Measurements from ENCODE around the gene MYMX. TPM values are rescaled to one million over a fixed set of nuclear protein-coding genes. Genes with fewer than 3 reads are reported as not detected.
A peak's percentile ranks its signal among the peaks of the same experiment; 100 is the strongest.

The MYMX gene
- total and polyA plus RNA-seq, 2 of the 13 experiments (the other 11 are each of a cell fraction or from before 2014, with no cell fraction given): not detected

DNA sequence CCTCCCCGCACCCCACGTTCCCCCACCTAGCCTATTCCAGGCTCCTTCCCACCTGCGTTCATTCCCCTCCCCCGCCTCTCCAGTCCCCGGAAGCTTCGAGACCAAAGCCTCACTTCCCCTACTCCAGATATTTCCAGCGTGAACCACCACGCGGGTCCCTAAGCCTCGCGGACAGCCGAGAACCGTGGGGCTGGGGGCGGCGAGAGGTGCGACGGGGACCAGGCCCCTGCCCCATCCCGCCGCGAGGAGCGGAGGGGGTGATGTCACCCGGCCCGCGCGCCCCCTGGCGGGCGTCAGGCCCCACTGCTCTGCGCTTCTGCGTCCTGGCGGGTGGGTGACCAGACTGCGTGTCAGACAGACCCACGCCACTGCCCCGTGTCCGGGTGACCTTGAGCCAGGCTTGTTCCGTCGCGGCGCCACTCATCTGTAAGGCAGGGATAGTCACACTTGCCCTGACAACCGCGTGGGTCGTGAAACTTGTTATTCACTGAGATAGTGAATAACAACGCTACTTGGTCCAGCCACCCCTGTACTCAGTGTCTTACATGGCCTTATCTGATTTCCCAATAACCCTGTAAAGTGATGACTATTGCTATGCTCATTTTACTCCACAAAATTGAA lies 21.2 kb downstream of the MYMX start (continued):
- peak; percentile 70 for TF ChIP-seq ZNF441 (CRISPR knock-in tag; IDR thresholded peaks at IDR 0.05; ENCODE audit: borderline replicate concordance)
- TF ChIP-seq ZBTB1 (CRISPR knock-in tag; IDR thresholded peaks at IDR 0.05; ENCODE audit: borderline replicate concordance): no peak
- TF ChIP-seq CBX2 (IDR thresholded peaks at IDR 0.05; ENCODE audit: low read depth, low read length): no peak
- no peak for TF ChIP-seq CBX2 (CRISPR knock-in tag; IDR thresholded peaks at IDR 0.05; ENCODE audit: low read depth)
- no peak for TF ChIP-seq PRDM4 (CRISPR knock-in tag; IDR thresholded peaks at IDR 0.05; ENCODE audit: borderline replicate concordance)
- peak; percentile 42; the same call in 1 of the 2 replicates for TF ChIP-seq ARNTL (CRISPR knock-in tag; IDR thresholded peaks at IDR 0.05)
- no peak; the same call in 1 of the 2 replicates for TF ChIP-seq JUNB (CRISPR knock-in tag; IDR thresholded peaks at IDR 0.05; ENCODE audit: borderline replicate concordance)
- TF ChIP-seq, protein P1, sequence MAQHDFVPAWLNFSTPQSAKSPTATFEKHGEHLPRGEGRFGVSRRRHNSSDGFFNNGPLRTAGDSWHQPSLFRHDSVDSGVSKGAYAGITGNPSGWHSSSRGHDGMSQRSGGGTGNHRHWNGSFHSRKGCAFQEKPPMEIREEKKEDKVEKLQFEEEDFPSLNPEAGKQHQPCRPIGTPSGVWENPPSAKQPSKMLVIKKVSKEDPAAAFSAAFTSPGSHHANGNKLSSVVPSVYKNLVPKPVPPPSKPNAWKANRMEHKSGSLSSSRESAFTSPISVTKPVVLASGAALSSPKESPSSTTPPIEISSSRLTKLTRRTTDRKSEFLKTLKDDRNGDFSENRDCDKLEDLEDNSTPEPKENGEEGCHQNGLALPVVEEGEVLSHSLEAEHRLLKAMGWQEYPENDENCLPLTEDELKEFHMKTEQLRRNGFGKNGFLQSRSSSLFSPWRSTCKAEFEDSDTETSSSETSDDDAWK (CRISPR knock-in tag; IDR thresholded peaks at IDR 0.05): no peak
- no peak for TF ChIP-seq ZNF7 (CRISPR knock-in tag; IDR thresholded peaks at IDR 0.05)
- TF ChIP-seq, protein P2, sequence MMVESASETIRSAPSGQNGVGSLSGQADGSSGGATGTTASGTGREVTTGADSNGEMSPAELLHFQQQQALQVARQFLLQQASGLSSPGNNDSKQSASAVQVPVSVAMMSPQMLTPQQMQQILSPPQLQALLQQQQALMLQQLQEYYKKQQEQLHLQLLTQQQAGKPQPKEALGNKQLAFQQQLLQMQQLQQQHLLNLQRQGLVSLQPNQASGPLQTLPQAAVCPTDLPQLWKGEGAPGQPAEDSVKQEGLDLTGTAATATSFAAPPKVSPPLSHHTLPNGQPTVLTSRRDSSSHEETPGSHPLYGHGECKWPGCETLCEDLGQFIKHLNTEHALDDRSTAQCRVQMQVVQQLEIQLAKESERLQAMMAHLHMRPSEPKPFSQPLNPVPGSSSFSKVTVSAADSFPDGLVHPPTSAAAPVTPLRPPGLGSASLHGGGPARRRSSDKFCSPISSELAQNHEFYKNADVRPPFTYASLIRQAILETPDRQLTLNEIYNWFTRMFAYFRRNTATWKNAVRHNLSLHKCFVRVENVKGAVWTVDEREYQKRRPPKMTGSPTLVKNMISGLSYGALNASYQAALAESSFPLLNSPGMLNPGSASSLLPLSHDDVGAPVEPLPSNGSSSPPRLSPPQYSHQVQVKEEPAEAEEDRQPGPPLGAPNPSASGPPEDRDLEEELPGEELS (CRISPR knock-in tag; IDR thresholded peaks at IDR 0.05): no peak
- no peak for TF ChIP-seq ZSCAN20 (CRISPR knock-in tag; IDR thresholded peaks at IDR 0.05; ENCODE audit: borderline replicate concordance)
- TF ChIP-seq SMAD3 (CRISPR knock-in tag; IDR thresholded peaks at IDR 0.05): no peak
- TF ChIP-seq JUN (CRISPR knock-in tag; IDR thresholded peaks at IDR 0.05): peak; percentile 98
- no peak for TF ChIP-seq MATR3 (CRISPR knock-in tag; IDR thresholded peaks at IDR 0.05)
- TF ChIP-seq, protein P3, sequence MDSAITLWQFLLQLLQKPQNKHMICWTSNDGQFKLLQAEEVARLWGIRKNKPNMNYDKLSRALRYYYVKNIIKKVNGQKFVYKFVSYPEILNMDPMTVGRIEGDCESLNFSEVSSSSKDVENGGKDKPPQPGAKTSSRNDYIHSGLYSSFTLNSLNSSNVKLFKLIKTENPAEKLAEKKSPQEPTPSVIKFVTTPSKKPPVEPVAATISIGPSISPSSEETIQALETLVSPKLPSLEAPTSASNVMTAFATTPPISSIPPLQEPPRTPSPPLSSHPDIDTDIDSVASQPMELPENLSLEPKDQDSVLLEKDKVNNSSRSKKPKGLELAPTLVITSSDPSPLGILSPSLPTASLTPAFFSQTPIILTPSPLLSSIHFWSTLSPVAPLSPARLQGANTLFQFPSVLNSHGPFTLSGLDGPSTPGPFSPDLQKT (CRISPR knock-in tag; IDR thresholded peaks at IDR 0.05; ENCODE audit: borderline replicate concordance): no peak
- no peak; the same call in 1 of the 2 replicates for TF ChIP-seq ATAD3A (CRISPR knock-in tag; IDR thresholded peaks at IDR 0.05)
- TF ChIP-seq ZNF670 (CRISPR knock-in tag; IDR thresholded peaks at IDR 0.05; ENCODE audit: borderline replicate concordance): no peak
- peak; percentile 69 for TF ChIP-seq YY1 (IDR thresholded peaks at IDR 0.05; ENCODE audit: insufficient read depth, insufficient replicate concordance, low read depth, low read length)
- no peak for TF ChIP-seq REXO4 (CRISPR knock-in tag; IDR thresholded peaks at IDR 0.05; ENCODE audit: borderline replicate concordance)
- TF ChIP-seq HCFC1 (IDR thresholded peaks at IDR 0.05; ENCODE audit: low read depth, low read length): peak; percentile 28; the same call in 1 of the 2 replicates
- TF ChIP-seq YEATS2 (CRISPR knock-in tag; IDR thresholded peaks at IDR 0.05; ENCODE audit: borderline replicate concordance): no peak
